Spleen (tissue), 7 donors: ENCODE results near the gene PTPN14.

Experiments
- POLR2A ChIP-seq, 3 donors: fragments of 450-650 bp; IDR thresholded peaks; one replicate each; pipeline ENCODE4 v1.5.1; 2017; ENCODE audit warnings: antibody characterized with exemption in 3 of 3, mild to moderate bottlenecking in 1 of 3
- TF ChIP-seq, protein P1 (sequence below), 11 experiments: fragments of 200-600 bp in 7 of 11; fragments of 450-650 bp in 4 of 11; sonication (generic) in 4 of 11; IDR thresholded peaks in 8 of 11; conservative IDR thresholded peaks in 3 of 11; 1 replicate in 7 of 11; 2 replicates in 4 of 11; pipeline versions ENCODE4 v1.4.0 to v1.8.0; 2016 to 2021; ENCODE audit warnings: antibody characterized with exemption in 11 of 11, inconsistent platforms in 4 of 11, mild to moderate bottlenecking in 1 of 11
- donor health status: DM: no; HTN: no; CAD: no; lungs with moderate emphysema.
- donor health status: DM: no; HTN: no; CAD: no.
- donor health status: DM: no; HTN: no; CAD: no.

DNA sequence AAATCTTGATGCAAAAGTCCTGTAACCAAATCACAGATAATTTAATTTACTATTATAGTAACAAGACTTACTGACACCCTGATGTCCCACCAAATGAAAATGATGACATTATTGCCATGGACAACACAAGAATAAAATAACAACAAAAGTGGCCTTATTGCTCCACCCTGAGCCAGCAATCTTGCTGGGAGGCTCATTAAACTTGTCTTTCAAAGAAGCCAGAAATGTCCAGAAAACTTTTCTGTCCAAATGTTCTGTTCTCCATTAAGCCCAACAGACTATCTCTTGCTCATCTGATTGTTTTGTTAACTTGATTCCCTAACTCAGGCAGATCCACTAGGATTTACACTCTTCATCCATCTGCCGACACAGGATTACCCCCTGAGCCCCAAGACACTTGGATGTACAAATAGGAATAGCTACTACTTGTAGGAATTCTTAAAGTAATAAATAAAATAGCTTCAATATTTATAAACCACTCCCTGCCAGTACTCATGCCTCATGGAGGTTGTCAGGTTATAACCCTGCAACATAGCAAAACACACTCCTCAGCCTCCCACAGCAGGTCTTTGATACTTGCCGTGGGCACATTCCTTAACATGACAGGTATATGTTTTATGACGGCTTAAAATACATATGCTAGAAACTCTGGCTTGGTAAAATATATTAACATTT is 84.9 kb downstream of the PTPN14 start:
- TF ChIP-seq, protein P1, sequence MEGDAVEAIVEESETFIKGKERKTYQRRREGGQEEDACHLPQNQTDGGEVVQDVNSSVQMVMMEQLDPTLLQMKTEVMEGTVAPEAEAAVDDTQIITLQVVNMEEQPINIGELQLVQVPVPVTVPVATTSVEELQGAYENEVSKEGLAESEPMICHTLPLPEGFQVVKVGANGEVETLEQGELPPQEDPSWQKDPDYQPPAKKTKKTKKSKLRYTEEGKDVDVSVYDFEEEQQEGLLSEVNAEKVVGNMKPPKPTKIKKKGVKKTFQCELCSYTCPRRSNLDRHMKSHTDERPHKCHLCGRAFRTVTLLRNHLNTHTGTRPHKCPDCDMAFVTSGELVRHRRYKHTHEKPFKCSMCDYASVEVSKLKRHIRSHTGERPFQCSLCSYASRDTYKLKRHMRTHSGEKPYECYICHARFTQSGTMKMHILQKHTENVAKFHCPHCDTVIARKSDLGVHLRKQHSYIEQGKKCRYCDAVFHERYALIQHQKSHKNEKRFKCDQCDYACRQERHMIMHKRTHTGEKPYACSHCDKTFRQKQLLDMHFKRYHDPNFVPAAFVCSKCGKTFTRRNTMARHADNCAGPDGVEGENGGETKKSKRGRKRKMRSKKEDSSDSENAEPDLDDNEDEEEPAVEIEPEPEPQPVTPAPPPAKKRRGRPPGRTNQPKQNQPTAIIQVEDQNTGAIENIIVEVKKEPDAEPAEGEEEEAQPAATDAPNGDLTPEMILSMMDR (IDR thresholded peaks at IDR 0.05 in 8 of 11, conservative IDR thresholded peaks at IDR 0.05 in 3 of 11): no peak
- no peak for TF ChIP-seq POLR2A (IDR thresholded peaks at IDR 0.05)
